G401 (cell line): ENCODE measurements around the gene TBXT. TPM values are rescaled to one million over a fixed set of nuclear protein-coding genes. Genes with fewer than 3 reads are reported as not detected.
"Not testable (repeated sequence)": the region's sequence is repeated elsewhere in the genome, so short reads cannot be mapped to it uniquely, and the experiment has no call there.

Experiments
- DNase-seq: peaks from one replicate; pipeline ENCODE4 v3.0.0-alpha.2; 2015; ENCODE audit warnings: low spot score
- in situ Hi-C: cut with HindIII; loops from 2 replicates; pipeline ENCODE4 v1.10.0; 2016; ENCODE audit warnings: low sequenced_read_pairs, mixed read lengths
- total RNA-seq: library from RNA; depleted of rRNA; stranded (reverse); fragments of >200 nt; shearing (Covaris generic); gene quantifications from 2 replicates; pipeline ENCODE4 v1.2.3, GENCODE V29; 2014; rRNA removed

TBXT gene
- total RNA-seq, 1 experiment from 2014 or later, result not detected

GRCh38 chr6:166127624-166128472, 39.8 kb downstream of the TBXT start:
- no peak for DNase-seq

GRCh38 chr6:166123115-166123514, 44.5 kb downstream of the TBXT start:
- in situ Hi-C loops, DNase-seq: not testable (repeated sequence)

More at GRCh38 chr6:166127624-166128472, 39.8 kb downstream of the TBXT start:
- in situ Hi-C loops, result no loop called here

GRCh38 chr6:166121726-166122125, 45.9 kb downstream of the TBXT start:
- in situ Hi-C loops, result no loop called here
- DNase-seq, result no peak

- no peak for DNase-seq
- in situ Hi-C loops, result no loop called here
Measured at GRCh38 chr6:166119116-166119911, 48.3 kb downstream of the TBXT start.

- in situ Hi-C loops, result no loop called here
- DNase-seq, result no peak
Measured at GRCh38 chr6:166115609-166116008, 52.0 kb downstream of the TBXT start.

- in situ Hi-C loops, result no loop called here
- DNase-seq, result peak; percentile 40
Measured at GRCh38 chr6:166112580-166112979, 55.1 kb downstream of the TBXT start.

GRCh38 chr6:166109608-166110007, 58.0 kb downstream of the TBXT start:
- in situ Hi-C loops, result no loop called here
- no peak for DNase-seq

Other genes with a start within 250 kb of the TBXT start
- not detected in 2 replicates for gene PRR18, start 140.5 kb upstream of the TBXT start, total RNA-seq
- gene SFT2D1, start 174.7 kb upstream of the TBXT start, total RNA-seq, result 28.1 and 32.6 TPM in 2 replicates
- 28.7 and 37.0 TPM in 2 replicates for gene MPC1, start 215.1 kb upstream of the TBXT start, total RNA-seq